GM21619 (cell line): ENCODE results near the gene MAPK12.
"Not testable (repeated sequence)": the region's sequence is repeated elsewhere in the genome, so short reads cannot be mapped to it uniquely, and the experiment has no call there.

Experiments
- ATAC-seq: cut with Tn5 transposase; IDR thresholded peaks from one replicate; pipeline ENCODE4 v1.9.1; 2021; ENCODE audit not compliant: unreplicated experiment

MAPK12 gene

DNA sequence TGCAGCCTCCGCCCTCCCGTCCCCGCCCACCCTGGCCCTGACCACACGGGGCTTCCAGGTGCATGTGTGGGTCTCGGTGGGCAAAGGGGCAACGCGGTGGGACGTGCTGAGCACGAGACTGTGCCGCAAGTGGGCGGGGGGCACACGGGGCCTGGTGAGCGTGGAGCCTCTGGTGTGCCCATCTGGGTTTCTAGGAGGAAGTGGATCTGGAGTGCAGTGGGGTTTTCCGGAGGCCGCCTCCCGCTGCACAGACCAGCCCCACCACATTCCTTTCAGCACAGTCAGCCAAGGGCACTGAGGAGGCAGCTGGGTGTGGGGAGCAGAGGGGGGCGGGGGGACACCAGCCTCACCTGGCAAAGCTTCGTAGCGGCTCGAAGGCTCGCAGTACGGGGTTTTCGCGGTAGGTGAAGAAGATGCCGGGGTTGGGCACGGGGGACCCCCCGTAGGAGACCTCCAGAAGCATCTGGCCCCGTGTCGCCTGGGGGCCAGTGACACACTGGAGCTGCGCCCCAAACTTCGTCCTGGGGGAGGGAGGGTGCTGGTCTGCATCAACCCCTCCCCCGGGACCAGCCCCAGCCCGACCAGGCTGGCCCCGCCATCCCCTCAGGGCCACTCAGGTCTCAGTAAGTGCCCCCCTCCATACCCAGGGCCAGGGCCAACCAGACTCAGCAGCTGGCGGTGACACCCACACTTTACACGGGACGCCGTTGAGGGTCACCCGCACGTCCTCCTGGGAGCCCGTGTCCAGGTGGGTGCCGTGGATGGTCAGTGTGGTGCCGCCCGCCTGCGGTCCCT is 21.1 kb upstream of the MAPK12 start:
- ATAC-seq = no peak

DNA sequence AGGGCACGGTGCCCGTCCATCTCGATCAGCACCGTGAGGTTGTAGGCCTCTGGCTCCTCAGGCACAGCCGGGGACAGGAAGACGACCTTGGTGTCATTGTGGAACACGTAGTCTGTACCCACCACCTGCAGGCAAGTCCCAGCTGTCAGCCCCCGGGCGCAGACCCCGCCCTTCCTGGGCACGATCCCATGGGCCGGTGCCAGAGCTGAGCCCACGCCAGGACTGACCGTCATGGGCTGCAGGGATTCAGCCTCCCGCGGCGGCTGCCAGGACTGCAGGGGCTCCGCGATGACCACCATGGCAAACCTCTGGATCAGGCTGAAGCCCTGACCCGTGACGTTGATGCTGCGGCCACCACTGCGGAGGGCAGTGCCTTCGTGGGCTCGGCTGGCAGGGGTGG is 20.5 kb upstream of the MAPK12 start:
- no peak for ATAC-seq

DNA sequence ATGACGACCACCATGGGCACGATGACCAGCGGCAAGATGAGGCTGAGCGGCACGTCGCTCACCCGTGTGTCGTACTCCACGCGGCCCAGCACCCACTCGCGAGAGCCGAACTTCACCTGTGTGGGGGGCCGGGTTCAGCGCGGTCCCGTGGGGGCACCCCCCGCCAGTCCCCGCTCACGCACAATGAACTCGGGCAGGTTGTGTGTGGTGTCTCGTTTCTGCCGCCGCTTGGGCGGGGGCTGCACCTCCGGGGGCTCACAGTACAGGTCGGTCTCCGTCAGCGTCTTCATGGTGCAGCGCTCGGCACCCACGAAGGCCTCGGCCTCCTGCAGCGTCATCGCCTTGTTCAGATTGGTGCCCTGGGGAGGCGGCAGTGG is 19.9 kb upstream of the MAPK12 start:
- ATAC-seq = no peak

- no peak for ATAC-seq
Observed at GRCh38 chr22:50280708-50281383, 19.4 kb upstream of the MAPK12 start.

- ATAC-seq = no peak
Observed at GRCh38 chr22:50280022-50280707, 18.7 kb upstream of the MAPK12 start.

- no peak for ATAC-seq
Observed at GRCh38 chr22:50278956-50279619, 17.6 kb upstream of the MAPK12 start.

DNA sequence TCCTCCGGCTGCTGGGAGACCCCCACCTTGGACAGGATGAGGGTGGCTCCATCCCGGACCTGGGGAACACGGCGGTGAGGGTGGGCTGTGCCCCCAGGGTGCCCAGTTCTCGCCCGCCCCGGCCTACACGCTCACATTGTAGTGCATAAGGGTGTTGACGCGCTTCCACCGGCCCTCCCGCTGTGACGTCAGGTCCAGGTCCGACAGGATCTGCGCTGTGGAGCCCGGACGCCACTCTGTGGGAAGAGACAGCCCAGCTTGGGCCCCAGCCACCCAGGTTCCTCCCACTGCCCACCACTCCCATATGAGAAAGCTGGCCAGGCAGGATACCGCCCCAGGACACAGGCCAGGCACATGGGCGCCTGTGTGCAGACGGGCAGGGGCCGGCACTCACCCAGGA is 17.0 kb upstream of the MAPK12 start:
- ATAC-seq = no peak

- ATAC-seq = no peak
Observed at GRCh38 chr22:50277761-50278160, 16.3 kb upstream of the MAPK12 start.

GRCh38 chr22:50276143-50276542 is 14.7 kb upstream of the MAPK12 start:
- peak; percentile 45 for ATAC-seq

DNA sequence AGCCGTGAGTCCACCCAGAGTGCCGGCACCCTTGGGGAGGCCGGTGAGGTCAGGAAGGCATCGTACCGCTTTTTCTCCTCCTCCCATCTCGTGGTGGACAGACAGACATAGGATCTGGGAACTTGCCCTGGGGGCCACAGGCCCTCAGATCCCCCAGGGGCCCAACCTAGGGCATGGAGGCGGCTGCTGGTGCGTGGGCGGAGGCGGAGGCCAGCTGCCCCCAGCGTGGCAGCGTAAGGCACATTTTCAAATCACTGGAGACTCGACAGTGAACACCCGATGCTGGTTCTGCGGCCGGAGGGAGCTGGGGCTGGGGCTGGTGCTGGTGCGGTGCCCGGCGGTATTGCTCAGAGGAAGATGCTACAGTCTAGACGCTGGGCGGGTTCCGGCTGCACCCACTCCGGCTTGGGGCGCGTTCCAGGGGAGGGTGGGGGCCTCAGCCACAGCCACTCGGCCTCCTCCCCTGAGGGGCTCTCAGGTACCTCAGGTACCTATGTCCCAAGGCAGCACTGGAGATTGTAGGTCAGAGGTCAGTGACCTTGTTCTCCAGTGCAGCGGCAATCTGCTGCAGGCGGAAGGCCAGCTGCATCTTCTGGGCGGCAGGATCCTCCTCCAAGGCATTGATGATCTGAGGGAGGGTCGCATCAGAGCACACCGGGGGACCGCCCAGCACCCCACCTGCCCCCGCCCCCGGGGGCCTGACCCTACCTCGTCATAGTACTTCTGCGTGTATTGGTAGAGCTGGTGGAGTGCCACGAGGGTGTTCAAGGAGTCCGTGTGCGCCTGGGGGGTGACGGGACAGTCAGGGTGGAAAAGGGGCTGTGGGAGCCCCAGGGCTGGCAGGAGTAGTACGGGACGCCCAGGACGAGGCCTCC is 13.9 kb upstream of the MAPK12 start:
- ATAC-seq = no peak

- no peak for ATAC-seq
Observed at GRCh38 chr22:50274771-50275170, 13.3 kb upstream of the MAPK12 start.

DNA sequence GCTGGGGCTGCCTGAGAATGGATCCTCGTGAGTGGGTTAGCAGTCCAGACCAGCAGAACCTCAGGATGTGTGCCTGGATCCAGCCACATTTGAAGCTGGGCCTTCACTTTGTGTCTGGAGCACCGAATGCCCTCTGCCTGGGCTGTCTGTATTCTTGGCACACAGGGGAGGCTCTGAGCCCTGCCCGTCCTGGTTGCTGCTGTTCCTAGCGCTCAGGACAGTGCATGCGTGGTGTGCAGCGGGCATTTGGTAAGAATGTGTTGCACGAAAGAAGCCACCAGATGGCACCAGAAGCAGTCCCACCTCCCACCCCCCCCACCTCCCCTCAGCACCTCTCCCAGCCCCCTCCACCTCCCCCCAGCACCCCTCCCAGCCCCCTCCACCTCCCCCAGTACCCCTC is 12.8 kb upstream of the MAPK12 start:
- ATAC-seq = no peak

DNA sequence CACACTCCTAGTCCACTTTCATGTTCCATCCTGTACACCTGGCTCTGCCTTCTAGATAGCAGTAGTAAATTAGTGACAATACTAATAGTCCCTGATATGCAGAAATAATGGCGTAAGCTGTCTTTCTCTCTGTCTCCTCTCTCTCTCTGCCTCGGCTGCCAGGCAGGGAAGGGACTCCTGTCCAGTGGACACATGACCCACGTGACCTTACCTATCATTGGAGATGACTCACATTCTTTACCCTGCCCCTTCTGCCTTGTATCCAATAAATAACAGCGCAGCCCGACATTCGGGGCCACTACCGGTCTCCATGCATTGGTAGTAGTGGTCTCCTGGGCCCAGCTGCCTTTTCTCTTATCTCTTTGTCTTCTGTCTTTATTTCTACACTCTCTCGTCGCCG is 12.3 kb upstream of the MAPK12 start:
- not testable (repeated sequence) for ATAC-seq

DNA sequence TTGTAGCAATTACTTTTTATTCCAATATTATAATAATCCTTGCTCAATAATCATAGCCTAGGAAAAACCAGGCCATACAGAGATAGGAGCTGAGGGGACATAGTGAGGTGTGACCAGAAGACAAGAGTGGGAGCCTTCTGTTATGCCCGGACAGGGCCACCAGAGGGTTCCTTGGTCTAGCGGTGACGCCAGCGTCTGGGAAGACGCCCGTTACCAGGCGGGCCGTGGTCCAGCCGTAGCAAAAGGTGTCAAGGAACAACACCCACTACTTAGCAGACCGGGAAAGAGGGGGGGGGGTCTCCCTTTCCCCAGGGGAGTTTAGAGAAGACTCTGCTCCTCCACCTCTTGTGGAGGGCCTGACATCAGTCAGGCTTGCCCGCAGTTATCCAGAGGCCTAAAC is 11.9 kb upstream of the MAPK12 start:
- not testable (repeated sequence) for ATAC-seq

DNA sequence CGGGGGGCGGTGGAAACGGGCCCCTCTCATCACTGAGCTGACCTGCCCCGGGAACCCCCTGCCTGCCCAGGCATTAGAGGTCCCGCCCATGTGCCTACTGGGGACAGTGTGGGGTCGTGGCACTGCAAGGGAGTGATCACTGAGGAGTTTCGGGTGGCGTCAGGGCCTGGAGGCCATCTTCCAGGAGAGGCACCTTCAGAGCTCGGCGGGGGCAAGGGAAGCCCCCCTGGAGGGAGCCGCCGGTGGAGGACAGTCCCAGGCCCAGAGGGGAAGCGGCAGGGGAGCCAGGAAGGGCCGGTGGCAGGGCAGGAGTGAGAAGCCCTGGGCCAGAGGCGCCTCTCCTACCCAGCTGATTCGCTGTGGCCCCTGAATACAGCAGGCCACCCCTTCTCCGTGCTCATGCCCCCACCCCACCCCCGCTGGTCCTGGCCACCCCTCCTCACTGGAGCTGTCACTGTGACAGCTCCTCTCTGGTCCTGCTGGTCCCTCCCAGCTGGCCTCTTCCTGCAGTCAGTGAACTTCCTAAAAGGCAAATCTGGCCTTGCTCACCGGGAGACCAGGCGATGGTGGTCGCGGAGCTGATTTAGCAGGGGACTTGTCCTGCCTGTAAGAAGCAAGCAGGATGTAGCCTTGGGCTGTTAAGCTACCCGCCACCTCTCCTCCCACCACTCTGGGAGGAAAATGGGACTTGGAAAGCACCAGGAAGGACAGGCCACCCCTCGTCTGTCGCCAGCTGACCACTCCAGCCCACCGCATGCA is 10.7 kb upstream of the MAPK12 start:
- no peak for ATAC-seq

DNA sequence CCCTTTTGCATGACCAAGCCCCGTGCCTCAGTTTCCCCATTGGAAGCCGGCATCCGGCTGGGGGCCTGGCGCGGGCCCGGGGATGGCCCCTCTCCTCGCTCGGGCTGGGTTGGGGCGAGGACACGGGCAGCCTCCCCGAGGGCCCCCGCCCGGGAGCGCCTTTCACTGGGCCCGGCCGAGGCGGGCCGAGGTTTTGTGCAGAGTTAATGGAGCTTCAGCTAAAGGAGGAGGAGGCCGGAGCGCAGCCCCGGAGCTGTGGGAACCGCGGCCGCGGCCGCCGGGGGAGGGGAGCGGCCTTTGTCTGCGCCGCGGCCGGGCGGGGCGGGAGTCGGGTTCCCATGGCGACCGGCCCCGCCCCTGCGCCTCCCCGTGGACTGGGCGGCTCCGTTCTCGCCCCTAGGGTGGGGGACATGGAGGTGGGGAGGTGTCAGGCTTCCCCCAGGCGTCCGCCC is 10.1 kb upstream of the MAPK12 start:
- ATAC-seq = no peak

DNA sequence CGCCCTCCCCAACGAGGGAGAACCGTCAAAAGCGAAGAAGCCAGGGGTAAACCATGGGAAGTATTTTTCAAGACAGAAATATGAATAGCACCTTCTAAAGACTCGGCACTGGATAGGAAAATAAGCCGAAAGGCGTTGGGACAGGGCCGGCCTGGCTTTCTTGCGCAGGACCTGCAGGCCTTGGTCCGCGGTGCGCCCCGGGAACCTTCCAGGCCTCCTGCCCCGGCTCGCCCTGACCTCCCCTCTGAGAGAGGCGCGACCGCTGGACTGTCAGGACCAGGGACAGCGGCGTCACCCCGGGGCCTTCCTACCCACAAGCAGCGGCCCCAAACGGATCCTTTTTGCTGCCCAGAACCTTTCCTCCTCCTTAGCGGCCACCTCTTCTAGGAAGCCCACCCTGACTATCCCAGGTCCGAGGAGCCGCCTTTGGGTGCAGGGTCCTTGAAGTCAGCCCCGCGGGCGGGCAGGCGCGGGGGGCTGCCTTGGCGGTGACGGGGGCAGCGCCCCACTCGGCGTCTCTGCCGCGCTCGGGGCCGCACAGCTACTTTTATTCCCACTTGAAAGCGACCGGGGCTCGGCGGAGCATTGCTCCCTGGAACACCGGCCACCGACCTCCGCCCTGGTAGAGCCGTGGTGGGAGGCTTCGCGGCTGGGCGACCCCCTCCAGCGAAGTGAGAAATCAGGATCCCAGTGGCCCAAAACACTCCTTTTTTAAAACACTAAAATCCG is 9.3 kb upstream of the MAPK12 start:
- no peak for ATAC-seq

DNA sequence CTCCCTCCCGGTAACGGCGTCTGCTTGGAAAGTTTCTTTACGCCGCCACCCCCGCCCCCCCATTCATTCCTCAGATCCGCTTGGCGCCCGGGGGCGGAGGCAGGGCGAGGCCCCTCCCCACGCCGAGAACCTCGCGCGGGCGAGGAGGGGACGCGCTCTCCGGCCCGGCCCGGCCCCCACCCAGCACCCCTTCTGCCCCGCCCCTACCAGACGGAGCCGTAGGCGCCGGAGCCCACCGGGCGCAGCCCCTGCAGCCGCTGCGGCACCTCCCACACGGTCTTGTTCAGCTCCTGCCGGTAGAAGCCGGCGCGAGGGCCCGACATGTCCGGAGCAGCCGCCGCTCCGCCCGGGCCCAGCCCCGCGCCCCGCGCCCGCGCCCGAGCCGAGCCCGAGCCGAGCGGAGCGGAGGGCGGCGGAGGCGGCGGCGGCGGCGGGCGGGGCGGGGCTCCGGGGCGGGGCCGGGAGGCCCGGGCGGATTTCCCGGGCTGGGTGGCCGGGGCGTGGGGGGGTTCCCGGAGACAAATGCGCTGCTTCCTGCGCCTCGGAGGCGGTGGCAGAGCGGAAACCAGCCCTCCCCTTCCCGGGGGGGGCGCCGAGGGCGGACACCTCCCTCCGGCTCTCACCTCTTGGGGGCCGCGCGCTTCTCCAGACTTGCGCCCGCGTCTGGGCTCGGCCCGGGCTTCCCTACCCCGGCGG is 8.6 kb upstream of the MAPK12 start, which contains the start of gene MAPK11:
TSS of gene MAPK11 (minus strand) at position 411 of the 696 bp plus-strand sequence. CDS start at position 323, 88 bp downstream.
- no peak for ATAC-seq
